GM18909 (cell line): ENCODE measurements around the gene HOXA11.

Source experiments
- ATAC-seq: cut with Tn5 transposase; IDR thresholded peaks from one replicate; pipeline ENCODE4 v1.9.1; 2021; ENCODE audit warnings: mild to moderate bottlenecking; ENCODE audit not compliant: unreplicated experiment, poor library complexity

The HOXA11 gene

DNA sequence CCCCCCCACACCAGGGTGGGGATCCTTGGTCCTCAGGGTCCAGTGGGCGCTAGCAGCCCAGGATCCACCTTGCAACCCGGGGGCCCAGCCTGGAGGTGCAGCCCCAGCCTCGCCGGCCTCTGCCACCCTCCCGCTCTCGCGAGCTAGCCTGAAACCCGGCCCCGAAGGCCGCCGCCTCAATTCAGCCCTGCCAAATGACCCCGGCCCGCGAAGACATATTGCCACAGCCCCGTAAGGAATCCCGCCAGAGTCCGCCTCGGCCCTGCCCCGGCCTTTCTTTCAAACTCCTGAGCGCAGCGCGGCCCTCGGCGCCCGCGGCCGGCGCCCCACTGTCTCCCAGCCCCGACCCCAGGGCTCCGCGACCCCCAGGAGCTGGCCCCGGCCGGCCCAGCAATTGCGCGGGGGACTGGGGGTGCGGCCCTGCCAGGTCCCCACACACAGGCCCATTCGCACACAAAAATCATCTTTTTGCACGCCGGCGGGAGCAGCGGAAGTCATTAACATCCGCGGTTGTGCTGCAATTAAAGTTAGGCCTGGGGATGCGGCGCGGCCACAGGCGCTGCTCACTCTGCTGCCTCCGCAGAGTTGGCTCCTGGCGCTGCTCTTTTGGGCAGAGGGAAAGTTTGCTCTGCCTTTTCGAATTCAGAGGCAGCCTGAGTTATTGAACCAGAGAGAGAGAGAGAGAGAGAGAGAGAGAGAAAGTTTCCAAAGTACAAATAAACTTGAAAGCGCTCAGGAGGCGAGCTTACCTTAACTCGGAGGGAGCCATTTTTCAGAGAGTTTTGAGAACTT is 45.5 kb downstream of the HOXA11 start:
- ATAC-seq, result no peak

DNA sequence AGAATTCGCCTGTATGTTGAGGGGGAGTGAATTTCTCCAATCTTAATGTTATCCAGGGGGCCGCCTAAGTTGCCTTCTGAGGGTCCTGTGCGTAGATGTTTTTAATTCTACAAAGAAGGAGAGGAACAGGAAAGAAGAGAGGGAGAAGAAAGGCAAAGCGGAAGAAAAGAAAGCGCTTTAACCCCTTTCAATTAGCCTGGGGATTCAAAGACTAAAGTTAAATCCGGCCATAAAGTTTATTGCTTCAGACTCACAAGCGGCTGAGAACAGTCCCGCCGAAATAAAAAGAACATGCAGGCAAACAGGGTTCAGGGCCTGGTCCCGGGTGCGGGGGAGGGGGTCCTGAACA is 46.1 kb downstream of the HOXA11 start:
- no peak for ATAC-seq

DNA sequence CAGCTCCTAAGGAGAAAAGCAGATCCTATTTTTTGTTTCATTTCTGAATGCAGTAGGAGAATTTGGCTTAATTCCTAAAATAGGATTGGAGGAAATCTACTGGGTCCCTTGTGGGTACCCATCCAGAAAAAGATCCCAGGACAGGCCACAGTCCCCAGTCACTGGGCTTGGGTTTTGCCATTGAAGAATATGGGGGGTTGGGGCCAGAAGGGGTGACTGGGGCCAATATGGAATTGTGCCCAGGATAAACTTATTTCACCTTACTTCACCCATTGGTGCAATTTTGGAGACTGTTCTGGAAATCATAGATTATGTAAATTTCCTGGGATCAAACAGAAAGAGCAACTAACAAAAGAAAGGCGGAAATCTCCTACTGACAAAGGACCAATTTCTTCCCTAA is 46.6 kb downstream of the HOXA11 start:
- no peak for ATAC-seq

DNA sequence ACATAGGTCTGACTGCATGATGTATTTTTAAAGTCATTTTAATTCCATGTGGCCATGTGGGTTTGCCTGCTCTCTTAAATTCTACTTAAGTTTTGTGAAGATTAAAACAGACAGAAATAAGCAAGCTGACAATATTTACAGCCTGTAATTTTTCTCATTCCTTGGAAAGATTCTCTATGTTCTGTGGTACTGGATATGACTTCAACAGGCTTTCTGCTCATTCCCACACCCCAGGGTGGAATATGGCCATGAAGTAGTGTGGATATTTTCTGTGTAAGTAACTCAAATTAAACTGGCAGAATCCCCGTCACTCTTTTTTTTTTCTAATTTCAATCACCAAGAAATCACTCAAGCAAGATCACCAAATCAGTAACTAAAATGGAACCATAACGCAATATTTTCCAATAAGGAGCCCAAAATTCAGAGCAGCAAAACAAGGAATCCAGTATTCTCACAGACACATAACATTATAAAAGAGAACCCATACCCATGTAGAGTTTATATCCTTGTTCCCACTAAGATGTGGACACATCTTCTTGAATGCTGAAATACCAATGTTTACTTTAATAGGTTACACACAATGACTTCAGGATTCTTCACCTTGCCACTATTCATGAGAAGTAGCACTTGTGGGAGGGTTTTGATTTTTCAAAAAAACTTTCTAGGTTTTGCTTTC is 47.3 kb downstream of the HOXA11 start:
- ATAC-seq, result no peak

DNA sequence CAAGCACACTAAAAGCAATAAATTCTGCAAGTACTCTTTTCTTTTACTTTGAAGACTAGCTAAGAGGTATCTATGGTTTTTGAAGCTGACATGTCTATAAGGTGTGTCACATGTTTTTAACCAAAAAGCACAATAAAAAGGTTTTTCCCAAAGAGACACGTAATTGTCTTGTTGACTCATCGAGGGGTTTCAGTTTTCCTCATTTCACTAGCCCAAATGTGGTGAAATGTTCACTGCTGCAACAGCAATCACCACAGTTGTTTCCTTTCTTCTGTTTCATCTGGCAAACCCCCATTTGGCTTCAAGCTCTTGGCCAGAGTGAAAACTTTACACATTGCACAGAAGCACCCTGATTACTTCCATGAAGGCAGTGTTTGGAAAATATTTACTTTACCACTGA is 50.6 kb downstream of the HOXA11 start:
- ATAC-seq, result no peak

DNA sequence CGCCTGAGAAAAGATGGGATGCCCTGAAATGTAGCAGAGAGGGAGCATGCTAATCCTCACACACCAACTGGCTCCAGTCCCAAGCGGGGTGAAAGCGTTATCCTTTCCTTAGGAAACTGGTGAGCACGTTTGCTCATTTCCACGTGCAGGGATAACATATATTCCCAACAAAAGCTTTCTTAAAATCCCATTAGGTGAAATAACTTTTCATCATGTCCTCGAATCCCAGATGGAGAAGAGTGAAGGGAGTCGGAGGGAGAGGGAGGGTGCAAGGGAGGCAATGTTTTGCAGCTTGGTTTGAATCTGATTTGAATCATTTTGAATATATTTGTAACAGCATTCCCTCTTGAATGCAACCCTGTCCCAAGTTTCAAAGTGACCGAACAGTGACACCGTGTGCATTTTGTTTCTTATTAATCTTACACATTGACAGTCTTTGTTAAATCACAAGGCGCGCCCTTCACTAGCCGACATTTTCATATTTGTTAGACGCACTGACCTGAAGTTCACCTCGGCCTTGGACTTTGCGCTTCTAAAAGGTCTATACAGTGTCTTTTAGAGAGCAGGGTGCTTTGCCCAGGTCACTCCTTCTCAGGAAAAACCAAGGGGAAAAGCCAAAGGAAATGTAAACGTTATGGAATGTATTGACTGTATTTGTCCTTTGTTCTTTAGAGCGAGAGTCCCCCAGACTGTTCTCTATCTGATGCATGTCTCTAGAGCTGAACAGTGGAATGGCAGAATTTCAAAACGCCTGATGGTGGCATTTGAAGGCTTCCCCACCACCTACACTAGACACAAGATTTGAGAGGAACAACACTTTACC is 51.4 kb downstream of the HOXA11 start:
- no peak for ATAC-seq

DNA sequence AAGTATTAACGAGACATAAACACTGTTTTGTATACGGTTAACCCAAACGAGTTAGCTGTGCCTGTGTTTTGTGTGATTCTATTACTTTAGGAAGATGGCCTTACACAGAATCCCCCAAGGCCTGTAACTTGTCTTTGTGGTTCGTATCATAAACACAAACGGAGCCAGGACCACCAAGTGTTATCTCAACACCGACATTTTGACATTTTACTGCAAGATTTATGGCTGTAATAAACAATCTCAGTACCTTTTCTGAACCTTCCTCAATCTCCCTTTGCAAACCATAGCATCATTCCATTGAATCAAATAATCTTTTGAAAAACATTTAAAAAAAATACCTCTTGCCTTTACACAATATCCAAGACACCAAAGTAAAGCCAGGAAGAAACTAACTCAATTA is 52.1 kb downstream of the HOXA11 start:
- no peak for ATAC-seq

DNA sequence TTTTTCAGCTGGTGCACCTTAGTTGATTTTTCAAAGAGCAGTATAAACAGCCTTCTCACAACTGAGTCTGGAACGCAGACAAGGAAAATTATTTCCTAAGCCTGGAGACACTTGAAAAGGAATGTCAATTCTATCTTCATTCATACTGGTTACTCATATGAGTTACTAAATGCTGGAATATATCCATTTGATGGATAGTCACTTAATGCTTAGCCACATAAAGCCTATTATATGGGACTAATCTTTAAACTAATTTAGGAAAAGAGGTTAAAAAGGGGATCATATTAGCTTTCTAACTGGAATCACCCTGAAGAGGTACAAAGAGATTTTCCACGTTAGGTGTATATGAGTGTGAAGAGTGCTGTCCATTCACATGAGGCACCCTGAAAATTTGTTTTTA is 52.8 kb downstream of the HOXA11 start:
- ATAC-seq, result no peak

DNA sequence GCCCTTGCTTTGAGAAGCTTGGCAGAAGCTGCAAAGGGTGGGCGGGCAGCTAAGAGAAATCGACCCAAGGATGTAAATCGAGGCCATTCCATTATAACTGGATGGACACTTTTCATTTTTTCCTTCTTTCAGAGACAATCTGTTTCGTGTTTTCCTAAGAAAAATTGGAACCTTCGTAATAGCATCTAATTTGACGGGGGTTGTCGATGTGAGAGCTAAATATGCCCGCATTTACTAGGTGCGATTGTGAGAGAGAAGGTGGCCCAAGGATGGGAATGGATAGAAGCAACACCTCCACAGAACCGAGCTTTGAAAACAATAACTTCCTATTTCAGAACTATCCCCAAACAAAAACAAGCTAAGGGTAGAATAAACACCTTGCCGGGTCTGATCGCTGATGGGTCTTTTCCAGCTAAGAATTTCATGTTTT is 53.6 kb downstream of the HOXA11 start:
- no peak for ATAC-seq
